Measurements from ENCODE around the gene PAK3.

DNA sequence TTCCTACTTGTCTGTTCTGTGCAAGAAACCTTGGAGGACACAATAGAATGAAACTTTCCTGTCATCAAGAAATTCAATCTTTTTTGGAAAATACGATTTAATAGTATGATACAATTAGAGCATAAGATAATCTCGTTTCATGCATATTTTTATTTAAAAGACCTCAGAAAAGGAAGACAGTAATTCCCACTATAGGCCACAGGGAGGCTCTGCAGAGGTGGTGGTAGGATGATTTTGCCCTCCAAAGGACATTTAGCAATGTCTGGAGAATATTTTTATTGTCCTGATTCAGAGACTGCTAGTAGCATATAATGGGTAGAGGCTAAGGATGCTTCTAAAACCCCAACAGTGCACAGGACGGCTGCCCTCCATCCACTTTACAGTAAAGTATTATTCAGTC, 68.7 kb downstream of the PAK3 start:
- TF ChIP-seq, protein P1, sequence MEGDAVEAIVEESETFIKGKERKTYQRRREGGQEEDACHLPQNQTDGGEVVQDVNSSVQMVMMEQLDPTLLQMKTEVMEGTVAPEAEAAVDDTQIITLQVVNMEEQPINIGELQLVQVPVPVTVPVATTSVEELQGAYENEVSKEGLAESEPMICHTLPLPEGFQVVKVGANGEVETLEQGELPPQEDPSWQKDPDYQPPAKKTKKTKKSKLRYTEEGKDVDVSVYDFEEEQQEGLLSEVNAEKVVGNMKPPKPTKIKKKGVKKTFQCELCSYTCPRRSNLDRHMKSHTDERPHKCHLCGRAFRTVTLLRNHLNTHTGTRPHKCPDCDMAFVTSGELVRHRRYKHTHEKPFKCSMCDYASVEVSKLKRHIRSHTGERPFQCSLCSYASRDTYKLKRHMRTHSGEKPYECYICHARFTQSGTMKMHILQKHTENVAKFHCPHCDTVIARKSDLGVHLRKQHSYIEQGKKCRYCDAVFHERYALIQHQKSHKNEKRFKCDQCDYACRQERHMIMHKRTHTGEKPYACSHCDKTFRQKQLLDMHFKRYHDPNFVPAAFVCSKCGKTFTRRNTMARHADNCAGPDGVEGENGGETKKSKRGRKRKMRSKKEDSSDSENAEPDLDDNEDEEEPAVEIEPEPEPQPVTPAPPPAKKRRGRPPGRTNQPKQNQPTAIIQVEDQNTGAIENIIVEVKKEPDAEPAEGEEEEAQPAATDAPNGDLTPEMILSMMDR (IDR thresholded peaks at IDR 0.05; ENCODE audit: low read depth, low read length, poor library complexity, severe bottlenecking), result peak; percentile 16
- no peak for TF ChIP-seq EZH2phosphoT487 (IDR thresholded peaks at IDR 0.05; ENCODE audit: borderline replicate concordance, low read length)

All from DOHH2 (cell line).